ENCODE data around the gene CHN2. TPM values are rescaled to one million over a fixed set of nuclear protein-coding genes. Genes with fewer than 3 reads are reported as not detected.

CHN2 gene
- total RNA-seq, 1 donor from 2014 or later, result 11.0 TPM

DNA sequence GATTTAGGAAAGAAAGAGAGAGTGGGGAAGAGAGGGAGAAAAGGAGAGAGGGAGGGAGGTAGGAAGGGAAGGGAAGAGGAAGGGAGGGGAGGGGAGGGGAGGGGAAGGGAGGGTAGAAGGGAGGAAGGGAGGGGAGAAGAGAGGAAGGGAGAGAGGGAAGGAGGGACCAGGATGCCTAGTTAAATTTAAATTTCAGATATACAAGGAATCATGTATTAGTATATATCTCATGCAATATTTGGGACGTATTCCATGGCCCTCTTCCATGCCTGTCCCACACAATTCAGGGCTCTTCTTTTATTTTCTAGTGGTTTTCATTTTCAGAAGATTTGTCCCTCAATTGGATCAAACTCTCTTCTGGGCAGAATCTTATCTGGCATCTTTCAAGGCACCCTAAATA is 196.7 kb downstream of the CHN2 start:
- no peak for DNase-seq (ENCODE audit: low spot score)

DNA sequence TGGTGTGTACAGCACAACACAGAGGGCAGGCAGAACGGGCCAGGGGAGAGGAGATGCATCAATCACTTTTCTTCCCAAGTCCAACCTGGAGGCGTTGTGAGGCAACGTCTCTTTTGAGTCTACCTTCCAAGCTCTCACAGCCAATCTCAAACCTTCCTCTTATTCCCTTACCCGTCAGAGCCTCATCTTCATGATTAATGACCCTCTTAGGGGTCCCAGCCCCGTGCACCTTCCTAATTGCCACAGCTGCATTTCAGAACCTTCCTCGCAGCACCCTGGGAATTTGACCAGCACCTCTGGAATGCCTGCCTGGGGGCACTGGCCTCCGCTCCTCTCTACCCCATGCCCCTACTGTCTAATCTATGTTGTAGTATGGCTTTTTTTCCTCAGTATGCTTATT is 199.7 kb downstream of the CHN2 start:
- DNase-seq (ENCODE audit: low spot score), result no peak

DNA sequence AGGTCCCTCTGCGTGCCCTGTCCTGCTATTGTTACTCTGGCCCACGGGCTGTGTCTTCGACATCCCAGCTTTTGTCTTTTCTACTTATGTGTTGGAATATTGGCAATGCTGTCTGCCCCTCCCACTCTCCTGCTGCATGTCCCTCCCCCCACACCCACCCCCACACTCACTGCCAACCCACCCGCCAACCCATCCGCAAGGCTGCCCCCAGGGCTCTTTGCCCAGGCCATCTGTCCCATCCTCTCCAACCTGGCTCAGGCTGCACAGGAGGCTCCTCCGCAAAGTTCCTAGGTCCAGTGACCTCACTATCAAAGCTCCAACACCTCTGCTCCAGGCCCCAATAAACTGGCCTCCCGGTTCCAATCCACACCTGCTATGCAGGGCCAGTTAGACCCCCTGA is 202.0 kb downstream of the CHN2 start:
- DNase-seq (ENCODE audit: low spot score), result no peak

DNA sequence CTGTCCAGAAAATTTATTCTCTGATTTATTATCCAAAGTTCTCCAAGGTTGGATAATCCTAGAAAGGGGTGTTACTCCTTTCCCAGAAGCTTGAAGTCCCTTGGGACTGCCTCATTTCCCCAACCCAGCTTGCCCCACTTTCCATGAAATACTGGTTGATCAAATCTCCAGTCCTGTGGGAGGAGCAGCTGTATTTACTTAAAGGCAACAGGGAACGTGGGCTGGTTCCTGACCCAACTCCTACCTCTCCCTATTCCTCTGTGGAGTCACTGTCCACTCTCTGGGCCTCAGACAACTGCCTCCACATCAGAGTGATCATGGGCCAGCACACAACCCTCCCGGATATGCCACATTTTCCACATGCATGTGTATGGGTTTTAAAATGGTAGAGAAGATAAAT is 202.8 kb downstream of the CHN2 start:
- no peak for DNase-seq (ENCODE audit: low spot score)

DNA sequence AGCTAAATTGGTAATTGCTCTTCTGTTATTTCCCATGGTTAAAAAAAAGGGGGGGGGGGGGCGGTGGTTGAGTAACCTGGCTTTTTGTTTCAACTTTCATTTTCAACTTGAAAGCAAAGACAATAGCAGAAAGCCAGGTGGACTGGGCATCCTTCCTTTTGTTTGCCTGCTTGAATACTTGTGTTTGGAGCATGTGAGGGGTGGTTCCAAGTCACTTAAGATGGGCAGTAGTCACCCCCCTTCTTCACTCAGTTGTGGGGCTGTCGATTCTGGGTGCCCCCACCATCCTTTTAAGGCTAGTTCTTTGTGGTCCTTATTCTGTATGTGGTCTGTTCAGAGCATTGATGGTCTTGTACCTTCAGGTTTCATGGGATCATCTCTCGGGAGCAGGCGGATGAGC is 203.4 kb downstream of the CHN2 start:
- no peak for DNase-seq (ENCODE audit: low spot score)

DNA sequence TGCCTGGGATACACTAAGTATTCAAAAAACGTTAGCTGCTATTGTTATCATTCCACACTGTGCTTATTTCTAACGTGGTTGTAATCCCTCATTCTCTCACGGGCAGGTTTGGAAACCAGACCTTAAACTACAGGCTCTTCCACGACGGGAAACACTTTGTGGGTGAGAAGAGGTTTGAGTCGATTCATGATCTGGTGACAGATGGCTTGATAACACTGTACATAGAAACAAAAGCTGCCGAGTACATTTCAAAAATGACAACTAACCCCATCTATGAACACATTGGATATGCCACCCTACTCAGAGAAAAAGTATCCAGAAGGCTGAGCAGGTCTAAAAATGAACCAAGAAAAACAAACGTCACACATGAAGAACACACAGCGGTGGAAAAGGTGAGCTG is 205.9 kb downstream of the CHN2 start:
- no peak for DNase-seq (ENCODE audit: low spot score)

DNA sequence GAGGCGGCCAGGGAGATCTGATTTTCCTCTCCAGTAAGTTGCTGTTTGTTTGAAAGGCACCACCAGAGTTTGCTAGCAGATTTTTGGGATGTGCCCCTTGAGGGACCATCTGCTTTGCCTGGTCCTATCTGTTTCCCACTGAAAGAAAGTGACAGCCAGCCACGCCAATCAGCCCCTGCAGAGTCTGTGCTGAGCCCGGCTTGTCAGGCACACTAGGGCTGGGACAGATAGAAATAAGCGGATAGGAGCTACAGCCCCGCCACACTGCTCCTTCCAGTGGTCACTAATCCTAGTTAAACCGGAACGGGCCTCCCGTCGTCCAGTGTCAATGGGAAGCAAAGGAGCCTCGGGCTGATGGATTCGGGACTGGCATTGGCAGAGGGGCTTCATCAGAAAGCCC is 207.2 kb downstream of the CHN2 start:
- no peak for DNase-seq (ENCODE audit: low spot score)

DNA sequence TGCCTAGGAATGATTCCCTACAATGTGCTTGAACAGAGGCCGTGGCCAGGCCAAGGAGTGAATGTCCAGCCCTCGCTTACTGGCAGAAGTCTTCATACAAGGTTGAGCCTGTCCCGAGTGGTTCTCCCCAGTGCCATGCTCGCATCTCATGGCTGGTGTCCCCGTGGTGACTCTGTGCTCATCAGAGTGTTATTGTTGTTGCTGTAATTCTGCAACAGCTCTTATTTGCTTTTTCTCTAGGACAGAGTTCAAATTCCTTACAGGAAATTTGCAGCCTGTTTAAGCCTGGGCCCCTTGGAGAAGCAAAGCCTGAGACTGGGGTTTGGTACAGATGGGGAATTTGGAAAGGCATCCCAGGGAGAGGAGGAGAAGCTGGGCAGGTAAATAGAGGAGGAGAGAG is 211.3 kb downstream of the CHN2 start:
- DNase-seq (ENCODE audit: low spot score), result no peak

DNA sequence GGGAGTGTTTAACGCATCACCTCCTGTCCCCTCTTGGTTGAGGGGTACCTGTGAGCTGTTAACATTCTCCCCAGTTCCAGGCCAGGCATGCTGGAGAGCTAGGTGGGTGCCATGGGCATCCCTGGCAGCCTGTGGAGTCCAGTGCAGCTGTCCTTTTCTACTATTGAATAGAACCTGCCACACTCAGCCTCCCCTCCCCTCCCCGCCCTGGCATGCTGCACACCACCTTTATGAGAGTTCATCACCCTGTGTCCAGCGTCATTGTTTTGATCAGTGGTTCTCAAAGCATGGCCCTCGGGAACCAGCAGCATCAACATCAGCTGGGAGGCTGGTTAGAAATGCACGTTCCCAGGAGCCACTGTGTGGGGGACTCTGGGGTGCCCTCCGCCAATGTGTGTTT is 211.8 kb downstream of the CHN2 start:
- no peak for DNase-seq (ENCODE audit: low spot score)

DNA sequence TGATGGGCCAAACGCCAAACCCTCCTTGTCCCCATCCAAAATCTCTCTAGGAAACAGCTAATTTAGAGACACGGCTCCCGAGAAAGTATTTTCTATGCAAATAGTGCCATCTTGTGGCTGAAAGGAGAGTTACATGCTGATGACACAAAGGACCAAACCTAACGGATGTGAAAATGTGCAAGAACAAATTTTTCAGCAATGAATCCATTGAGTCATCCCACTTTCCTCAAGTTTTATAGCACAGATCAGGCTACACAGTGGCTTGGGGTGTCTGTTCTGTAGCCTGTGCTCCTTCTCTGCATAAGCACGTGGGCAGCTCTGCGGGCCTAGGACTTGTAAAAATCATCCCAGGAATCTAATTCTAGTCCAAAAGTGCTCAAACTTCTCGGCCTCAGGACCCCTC is 214.3 kb downstream of the CHN2 start:
- no peak for DNase-seq (ENCODE audit: low spot score)

DNA sequence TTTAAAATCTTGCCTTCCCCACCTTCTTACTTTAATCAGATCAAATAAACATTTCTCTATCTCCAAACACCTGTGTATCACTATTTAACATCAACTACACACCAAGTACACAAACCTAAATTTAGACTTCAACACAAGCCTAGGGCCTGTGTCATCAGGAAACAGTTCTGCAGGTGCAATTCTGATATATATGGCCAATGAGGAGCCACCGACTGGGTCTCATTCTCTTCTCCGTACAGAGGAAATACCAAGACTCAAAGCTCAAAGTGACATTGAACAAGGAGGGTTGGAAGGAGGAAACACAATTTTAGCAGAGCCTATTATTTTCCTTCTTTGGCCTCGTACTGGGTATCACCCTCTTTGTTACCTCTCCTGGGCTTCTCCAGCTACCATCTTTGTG is 216.4 kb downstream of the CHN2 start:
- DNase-seq (ENCODE audit: low spot score), result no peak

DNA sequence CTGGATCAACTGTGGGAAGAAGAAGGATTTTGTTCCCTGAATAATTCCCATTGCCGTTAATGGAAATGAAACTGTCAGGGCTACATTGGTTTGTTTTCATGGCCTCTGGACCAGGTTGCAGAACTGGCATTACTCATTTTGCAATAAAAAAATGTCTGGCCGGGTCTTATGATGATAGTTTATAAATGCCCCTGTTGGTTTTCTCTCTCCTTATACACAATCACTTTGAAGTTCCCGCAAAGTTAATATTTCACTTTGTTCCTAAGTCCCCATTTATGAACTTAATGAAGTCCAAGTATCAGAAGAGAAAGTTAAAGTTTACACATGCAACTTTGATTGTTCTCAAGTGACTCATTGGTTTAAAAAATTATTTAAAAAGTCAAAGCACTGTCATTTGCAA is 218.3 kb downstream of the CHN2 start:
- DNase-seq (ENCODE audit: low spot score), result no peak

DNA sequence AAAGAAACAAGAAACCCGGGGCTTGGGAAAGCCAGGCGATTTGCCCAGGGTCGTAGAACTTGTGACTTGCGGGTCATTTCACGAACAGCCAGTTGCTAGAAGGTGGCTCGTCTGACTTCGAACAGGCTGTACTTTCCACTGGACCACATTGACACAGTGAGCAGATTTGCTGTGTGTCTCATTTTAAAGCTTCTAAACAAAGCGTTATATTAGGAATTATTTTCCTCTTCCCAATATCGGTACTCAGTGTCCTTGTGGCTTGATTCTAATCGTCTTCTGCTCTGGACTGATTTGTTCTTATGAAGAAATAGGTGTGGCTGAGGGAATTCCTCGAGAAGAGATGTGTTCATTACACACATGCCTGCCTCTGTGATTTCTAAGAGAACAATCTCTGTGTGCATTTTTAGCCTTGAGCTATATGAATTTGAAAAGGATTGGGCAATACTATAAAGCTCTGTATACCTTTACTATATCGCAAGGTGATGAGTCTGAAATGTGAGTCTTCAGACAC is 219.1 kb downstream of the CHN2 start:
- DNase-seq (ENCODE audit: low spot score), result no peak

DNA sequence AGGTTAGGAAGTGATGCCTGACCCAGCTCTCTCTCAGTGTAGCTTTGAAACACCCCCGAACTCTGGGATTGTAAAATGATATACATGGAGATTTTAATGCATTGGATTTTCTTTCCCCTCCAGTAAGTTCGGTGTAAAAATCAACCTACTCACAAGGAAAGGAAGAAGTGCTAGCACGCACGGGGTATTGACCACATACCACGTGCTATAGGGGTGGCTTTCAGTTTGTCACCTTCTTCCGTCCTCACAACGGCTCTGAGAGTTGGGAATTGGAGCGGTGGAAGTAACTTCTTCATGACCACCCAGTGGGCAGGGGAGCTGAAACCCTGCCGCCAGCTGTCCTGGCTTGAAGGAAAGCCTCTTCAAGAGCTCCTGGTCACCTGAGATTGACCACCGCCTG is 219.6 kb downstream of the CHN2 start:
- no peak for DNase-seq (ENCODE audit: low spot score)

DNA sequence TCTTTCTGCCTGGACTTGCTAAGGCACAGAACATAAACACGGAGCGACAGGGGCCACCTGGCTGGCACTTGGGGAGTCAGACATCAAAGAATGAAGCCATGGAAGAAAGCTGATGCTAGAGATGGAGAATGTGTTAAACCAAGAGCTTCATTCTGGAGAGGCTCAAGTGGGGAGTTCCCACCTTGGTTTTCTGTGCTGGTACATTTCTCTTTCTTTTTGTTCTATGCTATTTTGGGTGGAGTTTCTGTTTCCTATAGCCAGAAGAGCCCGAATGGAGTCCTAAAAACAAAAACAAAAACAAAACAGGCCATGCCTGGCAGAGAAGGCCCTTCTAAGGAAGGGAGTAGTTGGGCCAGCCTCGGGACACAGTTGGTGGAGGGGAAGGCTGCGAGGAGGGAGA is 220.6 kb downstream of the CHN2 start:
- DNase-seq (ENCODE audit: low spot score), result no peak

DNA sequence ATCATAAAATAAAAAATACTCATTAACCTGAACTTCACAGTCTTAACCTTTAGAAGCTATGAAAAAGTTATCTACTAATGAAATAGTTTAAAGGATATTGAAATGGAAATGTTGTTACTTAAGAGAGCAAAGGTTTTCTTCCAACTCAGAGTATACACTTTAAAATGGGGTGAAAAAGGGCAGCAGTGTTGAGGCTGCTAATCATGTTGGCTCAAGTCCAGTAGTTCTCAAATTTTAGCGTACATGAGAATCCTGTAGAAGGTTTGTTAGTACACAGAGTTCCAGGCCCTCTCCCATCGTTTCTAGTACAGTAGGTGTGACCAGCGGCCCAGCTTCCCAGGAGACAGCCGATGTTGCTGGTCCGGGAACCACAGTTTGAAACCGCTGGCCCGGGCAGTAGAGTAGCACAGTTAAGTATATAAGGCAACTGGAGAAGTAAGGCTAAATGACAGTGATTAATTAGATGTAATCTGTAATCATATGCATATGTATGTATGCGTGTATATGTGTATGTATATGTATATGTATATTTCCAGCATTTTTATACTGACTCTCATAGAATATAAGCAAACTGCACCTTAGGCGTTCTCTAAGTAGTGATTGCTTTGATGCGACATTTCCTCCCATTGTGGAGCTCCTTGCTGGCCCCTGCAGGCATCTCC is 221.8 kb downstream of the CHN2 start:
- DNase-seq (ENCODE audit: low spot score), result no peak

DNA sequence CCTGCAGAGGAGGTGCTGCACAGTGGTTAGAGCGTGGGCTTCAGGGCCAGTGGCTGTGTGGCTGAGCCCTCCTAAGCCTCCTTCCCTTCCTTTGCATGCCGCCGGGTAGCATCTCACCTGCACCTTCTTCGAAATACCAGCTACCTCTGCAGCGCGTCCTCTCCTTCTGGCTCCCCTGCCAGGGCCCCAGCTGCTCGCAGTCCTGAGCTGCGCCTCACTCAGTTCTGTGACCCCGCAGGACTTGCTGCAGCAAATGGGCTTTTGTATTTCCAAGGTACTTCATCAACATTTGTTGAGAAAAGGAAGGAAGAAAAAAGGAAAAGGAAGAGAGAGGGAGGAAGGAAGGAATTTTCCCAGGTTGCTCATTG is 222.3 kb downstream of the CHN2 start:
- DNase-seq (ENCODE audit: low spot score), result no peak

DNA sequence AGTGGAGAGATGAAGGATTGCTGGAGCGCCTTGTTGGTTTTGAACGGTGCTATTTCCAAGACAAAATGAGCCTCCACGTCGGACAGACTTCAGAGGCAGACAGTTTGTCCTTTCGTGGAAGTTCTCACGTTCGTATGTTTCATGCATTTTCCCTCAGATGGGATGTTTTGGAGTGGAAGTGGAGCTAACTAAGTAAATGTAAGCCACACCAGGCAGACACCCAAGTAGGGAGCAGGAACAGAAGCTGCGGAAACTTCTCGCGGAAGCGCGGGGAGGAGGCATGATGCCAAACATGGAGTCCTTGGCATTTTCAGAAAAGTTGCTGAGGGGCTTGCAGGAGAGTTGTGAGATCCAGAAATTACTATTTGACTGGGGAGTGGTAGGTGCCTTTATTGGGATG is 223.5 kb downstream of the CHN2 start:
- DNase-seq (ENCODE audit: low spot score), result no peak

DNA sequence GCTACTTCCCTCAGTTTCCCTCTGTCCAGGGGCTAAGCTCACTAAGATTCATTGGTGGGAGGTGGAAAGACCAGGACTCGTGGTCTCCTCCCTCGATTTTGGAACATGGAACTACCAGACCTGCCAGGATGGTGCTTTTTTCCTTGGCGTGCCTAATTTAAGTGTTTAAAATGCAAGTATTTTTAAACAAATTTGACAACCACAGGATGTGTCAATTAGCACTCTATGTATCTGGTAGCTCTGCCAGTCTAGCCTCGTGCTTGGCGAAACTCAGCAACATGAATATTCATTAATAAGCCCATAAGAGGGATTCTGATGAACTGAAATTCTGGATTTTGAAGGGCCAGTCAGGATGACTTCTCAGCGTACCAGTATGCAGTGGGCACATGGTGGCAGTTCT is 224.1 kb downstream of the CHN2 start:
- DNase-seq (ENCODE audit: low spot score), result no peak

DNA sequence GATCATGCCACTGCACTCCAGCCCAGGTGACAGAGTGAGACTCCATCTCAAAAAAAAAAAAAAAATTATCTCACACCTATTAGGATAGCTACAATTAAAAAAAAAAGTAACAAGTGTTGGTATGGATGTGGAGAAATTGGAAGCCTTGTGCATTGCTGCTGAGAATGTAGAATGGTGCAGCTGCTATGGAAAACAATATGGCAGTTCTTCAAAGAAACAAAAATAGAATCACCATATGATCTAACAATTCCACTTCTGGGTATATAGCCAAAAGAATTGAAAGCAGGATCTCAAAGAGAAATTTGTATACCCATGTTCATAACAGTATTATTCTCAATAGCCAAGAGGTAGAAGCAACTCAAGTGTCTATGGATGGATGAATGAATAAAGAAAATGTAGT is 225.4 kb downstream of the CHN2 start:
- DNase-seq (ENCODE audit: low spot score), result no peak

DNA sequence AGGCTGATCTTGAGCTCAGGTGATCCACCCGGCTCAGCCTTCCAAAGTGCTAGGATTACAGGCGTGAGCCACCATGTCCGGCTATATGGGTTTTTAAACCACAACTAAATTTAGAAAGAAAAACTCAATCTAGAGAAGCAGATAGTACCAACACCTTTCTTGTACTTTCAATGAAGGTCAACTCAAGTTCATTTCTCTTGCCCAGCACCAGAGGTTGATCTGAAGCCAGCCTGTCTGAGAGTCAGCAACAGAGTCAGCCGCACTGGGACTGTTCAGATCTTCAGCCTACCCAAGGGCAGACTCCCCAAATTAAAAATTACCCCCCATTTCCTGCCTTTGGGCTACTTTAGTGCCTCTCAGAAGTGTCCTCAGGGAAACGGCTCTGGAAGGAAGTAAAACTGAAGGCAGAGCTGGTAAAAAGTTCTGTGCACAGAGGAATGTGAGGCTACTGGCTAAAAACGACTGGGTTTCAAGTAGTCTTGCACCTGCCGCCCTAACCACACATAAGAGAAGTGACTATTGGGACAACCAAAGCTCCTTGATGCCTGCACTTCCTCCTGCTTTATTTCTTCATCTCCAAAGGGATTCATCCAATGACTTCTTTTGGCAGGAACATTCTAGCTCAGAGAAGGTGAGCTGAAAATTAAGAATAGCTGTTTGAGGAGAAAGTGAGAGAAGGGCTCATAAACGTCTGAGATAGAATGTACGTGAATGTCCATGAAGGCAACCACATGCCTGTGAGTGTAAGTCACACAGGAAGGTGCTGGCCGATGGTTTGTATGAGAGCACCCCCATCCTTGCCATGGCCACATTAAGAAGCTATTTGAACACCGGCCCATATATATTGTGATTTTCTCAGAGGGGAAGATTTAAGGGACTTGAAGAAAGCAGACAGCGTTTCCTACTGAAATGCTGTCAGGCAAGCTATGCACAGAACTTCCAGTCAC is 226.7 kb downstream of the CHN2 start:
- DNase-seq (ENCODE audit: low spot score), result no peak

DNA sequence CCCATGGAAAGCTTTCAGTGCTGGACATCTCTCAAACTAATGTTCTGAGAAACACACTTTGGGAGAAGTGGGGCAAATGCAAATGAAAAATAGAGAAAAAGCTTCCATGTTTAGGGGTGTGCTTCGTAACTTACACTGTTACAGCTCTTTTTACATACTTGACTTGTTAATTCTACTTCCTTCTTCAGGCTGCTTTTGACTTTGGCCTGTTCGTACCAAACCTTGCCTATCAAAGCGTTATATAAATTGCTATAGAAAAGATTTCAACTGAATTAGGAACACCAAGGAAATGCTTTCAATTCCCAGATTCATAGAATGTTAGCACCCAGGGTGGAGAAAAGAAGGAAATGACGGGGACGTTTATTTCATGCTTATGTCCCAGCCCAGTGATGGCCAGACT is 228.3 kb downstream of the CHN2 start:
- DNase-seq (ENCODE audit: low spot score), result no peak
